ENCODE data around the gene CISTR.
"Not testable (repeated sequence)": the region's sequence is repeated elsewhere in the genome, so short reads cannot be mapped to it uniquely, and the experiment has no call there.

The CISTR gene

DNA sequence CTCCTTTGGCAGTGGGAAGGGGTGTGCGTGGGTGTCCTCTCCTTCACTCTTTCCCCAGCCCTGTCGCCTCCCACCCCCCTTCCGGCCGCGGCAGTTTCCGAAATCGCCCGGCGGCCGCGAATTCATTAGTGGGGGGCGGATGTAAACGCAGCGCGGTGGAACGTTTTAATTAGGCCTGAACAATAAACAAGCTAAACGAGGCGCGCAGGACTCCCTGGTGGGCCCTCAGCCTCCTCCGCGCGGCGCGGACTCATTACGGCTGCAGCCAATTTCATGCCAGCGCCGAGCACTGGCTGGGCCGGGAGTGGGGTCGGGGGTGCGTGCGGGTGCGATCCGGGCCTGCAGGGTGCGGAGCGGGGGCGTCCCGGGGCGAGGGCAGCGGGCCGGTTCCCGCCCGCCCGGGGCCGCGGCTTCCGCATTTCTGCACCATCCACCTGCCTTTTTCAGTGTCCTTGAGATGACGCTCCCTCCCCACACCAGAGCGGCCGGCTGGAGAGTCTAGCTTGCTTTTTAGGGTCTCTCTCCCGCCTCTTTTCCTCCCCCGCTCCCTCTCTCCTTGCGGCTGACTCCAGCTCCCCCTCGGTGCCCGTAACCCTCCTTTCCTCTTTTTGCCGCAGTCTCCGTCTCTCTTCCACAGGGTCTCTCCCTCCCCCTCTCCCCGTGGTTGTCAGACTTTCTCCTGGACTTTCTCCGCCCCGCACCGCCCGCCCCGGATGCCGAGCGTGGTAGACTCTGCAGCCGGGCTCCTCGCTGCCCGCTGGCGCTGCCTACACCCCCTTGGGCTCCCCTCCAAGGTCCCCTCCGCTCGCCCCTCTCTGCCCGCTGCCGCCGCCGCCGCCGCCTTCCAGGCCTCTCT lies at the start of gene CISTR:
TSS of gene CISTR (minus strand) at position 644 of the 856 bp plus-strand sequence.
- DNase-seq = peak; percentile 44

DNA sequence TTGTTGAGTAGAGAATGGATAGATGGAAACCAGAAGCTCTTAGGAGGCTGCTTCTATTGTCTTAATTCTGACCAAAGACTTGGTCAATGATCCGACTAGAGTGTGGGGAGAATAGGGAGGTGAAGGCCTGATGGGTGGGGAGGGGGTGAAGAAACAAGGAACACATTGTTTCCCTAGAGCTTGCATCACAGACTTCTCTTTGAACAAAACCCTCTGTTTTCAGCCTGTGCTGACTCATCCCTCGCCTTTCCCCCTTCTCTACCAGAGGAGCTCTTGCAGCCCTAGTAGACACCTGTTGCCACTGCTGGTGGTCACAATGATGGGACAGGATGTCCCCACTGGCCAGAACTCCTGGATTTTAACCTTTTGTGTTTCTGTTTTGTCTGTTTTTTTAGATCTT lies 46.8 kb upstream of the CISTR start:
- DNase-seq = no peak

- DNase-seq = no peak
Measured at GRCh38 chr12:53795927-53796326, 44.1 kb upstream of the CISTR start.

DNA sequence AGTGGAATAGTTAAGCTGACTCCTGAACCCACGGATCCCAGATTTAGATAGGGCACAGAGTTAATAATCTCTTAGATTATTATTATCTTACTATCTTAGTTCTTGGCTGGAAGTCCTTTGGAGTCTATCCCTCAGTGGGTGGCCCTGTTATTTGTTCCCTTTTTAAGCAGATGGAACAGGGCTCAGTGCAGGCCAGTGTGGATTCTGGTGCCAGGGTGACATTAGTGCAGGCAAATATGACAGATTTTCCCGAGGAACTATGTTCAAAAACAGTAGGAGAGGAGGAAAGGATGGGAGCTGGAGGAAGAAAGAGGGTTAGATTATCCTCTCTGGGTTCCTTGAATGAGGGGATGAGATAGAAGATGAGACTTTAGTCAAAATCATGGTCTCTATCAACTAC lies 41.4 kb upstream of the CISTR start:
- no peak for DNase-seq

- peak; percentile 44 for DNase-seq
Measured at GRCh38 chr12:53791735-53792326, 40.1 kb upstream of the CISTR start.

DNA sequence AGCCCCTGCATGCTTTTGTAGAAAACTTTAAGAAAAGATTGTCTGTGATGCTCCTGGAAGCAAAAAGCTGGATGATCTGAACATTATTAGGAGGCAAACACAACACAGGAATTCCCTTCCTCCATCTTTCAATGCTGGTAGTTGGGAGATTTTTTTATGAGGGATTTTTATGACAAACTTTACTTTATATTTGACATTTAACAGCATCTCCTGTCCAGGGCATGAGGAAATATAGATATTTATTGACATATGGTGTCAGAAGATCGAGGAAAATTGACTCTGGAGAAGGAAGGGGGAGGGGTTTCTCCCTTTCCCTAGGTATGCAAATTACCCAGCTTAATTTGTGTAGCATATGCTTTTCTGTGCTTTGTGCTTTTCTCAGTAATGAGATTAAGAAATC lies 37.8 kb upstream of the CISTR start:
- DNase-seq = no peak

GRCh38 chr12:53788892-53789291 lies 37.1 kb upstream of the CISTR start:
- no peak for DNase-seq

DNA sequence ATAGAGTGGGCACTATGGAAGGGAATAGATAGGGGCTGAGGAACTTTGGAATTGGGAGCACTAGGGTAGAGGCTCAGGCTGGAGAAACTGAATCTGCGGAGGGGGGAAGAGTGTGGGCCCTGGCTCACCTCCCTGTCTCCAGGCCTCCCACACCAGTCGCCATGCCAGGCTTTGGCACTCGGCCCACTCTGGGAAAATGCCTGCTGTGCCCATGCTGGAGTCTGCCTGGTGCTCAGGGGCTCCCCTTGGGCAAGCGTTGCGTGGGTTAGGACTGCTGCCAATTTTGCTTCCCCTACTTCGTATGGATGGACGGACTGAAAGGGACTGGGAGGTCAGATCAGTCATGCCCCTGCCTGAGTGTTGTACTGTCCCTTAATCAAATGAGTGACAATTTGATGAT lies 34.6 kb upstream of the CISTR start:
- no peak for DNase-seq

DNA sequence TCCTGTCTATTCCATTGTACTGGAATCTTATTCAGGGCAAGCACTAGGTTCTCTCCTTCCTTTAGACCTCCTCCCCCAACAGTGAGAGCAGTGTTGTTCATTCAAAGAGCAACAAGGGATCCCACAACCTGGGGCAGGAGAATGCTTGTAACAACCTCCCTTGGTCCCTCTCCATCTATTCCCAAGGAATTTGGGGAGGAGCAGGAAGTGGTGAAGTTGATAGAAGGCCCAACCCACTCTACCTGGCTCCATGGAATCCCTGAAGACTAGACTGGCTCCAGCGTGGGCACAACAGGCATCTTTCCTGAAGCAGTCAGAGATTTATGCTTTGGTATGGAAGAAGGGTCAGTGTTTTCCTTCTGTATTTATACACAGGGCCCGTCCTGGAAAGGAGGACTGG lies 33.4 kb upstream of the CISTR start:
- no peak for DNase-seq

DNA sequence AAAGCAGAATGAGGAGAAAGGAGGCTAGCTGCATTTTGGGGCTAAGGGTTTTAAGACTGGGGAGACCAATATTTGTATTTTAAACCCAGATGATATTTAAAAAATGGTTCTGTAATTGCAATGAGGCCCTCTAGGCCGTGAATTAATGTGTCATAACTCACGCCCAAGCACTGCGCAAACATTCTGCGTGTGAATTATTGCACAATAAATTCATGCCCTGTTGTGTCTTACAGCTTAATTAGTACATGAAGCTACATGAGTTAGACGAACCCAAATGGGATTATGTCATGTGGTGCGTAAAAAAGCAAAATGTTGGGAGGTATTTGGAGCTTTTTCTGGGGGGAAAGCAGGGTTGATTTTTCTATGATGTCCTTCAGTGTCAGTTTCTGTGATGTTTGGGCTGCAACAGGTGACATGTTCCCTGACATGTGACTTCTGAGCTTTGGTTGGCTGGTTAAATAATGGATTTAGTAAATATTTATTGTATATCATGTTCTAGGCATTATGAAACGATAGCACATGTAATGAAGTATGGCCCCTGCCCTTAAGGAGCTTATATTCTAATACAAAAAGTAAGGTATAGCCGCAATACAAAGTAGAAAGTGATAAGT lies 30.4 kb upstream of the CISTR start:
- DNase-seq = no peak

DNA sequence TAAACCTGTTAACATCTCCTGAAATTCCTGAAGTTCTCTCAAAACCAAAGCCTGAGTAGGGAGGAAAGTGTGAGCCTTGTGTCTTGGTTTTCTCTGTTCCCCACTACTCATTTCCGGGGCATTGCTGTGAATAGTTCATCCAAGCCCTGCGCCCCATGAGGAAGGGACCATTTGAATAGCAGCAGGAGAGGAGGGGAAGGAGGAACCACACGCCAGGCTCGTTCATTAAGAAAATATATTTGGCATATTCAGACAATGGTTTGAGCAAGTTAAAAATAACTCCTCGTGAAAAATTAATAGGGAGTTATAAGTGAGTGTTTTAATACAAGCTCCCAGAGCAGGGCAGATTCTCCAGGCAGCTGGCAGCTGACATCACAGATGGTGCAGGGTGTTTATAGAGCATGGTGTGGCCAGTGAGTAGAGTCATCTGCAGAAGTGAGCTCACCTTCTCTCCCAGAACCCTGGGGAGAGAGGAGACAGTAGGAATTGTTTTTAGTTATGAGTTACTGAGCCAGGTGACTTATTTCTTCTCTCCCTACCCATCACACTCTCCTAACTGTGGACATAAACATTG lies 29.5 kb upstream of the CISTR start:
- DNase-seq = no peak

DNA sequence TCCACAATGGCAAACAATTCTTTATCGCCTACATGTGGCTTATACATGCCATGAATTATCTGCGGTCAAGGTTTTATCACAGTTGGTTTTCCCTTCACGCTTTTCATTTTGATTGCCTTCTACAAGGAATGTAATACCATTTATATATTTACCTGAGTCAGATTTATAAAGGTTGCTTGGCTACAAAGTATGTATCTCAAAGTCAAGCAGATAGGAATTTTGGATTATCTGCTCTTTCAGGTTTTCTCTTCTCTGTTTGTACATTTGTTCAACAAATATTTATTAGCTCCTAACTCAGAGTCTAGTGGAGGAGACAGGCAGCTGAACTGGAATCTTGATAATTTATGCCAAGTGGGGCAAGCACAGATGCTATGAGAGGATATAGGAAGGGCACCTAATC lies 28.5 kb upstream of the CISTR start:
- DNase-seq = no peak

- DNase-seq = not testable (repeated sequence)
Measured at GRCh38 chr12:53779679-53780078, 27.9 kb upstream of the CISTR start.

- no peak for DNase-seq
Measured at GRCh38 chr12:53777936-53778644, 26.3 kb upstream of the CISTR start.

DNA sequence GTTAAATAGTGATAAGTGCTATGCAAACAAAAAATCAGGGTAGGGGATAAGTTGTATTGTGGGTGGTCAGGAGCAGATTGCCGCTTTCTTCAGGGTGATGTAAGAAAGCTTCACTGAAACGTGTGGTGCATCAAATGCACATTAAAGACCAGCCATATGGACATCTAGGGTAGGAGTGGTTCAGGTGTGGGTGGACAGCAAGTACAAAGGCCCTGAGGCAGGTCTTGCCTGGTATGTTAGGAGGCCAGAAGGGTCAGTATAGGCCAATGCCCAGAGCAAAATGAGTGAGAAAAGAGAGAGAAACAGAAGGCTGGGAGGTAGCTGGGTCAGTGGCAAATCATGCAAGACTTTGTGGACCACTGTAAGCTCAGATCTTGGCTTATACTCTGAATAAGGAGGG lies 25.6 kb upstream of the CISTR start:
- DNase-seq = no peak

- DNase-seq = no peak
Measured at GRCh38 chr12:53776872-53777271, 25.1 kb upstream of the CISTR start.

DNA sequence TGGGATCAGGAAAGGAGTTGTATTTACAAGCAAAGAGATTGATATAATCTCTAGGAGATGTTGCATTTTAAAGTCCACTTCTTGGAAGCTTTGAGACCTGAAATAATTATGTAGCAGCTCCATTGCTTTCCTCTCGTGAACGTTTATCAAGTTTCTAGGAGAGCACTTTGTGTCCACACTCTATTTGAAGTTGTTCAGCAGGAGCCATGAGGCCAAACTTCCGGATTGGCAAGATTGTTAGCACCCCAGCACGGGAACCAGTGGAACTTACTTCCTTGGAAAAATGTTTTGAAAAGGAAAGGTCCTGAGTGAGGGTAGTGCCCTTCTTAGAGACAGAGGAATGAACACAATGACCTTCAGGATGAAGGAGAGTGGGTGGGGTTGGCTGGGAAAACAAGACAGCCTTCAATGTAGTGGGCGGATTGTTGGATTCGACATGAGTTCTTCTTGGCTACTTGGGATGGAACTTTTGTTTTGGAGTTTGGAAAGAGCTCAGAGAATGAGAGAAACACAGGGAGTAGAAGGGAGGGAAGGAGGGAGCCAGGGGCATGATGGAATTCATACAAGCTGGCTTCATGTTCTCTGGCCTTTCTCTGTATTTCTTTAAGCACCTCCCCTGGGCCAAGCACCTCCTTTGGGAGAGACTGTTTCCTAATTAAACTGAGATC lies 23.8 kb upstream of the CISTR start:
- no peak for DNase-seq

- DNase-seq = no peak
Measured at GRCh38 chr12:53770281-53770680, 18.5 kb upstream of the CISTR start.

- no peak for DNase-seq
Measured at GRCh38 chr12:53768976-53769375, 17.2 kb upstream of the CISTR start.

DNA sequence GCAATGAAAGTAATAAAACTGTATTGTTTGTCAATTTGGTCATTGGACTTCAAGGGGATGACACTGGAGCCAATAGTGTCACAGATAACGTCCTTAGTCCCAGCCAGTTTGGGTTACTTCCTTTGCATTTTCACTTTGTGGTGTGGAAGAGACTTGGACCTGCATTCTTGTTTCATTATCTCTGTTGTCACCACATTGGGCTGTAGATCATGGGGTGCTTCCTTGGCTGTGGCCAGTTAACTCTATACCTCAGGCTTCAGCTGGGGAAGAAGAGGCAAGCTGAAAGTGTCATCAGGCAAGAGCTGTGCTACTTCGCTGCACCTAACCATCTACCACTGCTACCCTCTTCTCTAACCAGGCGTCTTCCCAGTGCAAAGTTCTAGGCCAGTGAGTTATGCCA lies 15.1 kb upstream of the CISTR start:
- DNase-seq = no peak

GRCh38 chr12:53765891-53766290 lies 14.1 kb upstream of the CISTR start:
- DNase-seq = no peak

DNA sequence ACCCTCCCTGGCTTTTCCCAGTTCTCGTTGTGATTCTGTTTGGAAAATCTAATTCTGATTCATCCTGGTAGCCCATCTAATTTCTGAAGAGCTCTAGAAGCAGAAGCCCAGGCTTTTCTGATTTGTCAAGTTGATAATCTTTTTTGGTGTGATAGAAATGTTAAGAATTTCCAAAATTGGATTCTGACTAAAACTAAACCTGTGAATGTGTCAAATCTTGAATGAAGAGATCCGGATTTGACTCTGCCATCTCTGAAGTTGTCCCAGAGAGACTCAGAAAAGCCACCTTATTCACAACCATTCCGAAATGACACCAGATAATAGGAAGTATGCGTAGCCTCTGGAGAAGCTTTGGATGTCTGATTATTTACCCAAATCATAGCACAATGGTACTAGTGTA lies 12.8 kb upstream of the CISTR start:
- DNase-seq = no peak

DNA sequence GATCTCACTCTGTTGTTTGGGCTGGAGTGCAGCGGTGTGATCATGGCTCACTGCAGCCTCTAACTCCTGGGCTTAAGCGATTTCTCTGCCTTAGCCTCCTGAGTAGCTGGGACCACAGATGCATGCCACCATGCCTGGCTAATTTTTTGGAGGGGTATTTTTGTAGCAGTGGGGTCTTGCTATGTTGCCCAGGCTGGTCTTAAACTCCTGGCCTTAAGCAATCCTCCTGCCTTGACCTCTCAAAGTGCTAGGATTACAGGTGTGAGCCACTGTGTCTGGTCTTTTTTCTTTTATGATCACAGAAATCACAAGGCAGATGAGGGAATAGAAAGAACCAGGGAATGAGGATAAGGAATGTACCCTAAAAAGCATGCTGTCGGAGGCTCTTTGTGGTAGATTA lies 11.0 kb upstream of the CISTR start:
- not testable (repeated sequence) for DNase-seq

All from RPMI8226 (cell line).